ENCODE measurements around the gene PTCH2. TPM values are rescaled to one million over a fixed set of nuclear protein-coding genes. Genes with fewer than 3 reads are reported as not detected.

Gene PTCH2
- total and polyA plus RNA-seq, 7 donors, result 0.36 to 2.8 (median 0.68) TPM; not detected in 2

GRCh38 chr1:44822981-44823451, 20.0 kb downstream of the PTCH2 start:
- no peak overlapping the region for H3K4me3 ChIP-seq
- H3K27ac ChIP-seq, result no peak overlapping the region
- TF ChIP-seq POLR2A (IDR thresholded peaks at IDR 0.05), result no peak
- no peak for TF ChIP-seq POLR2AphosphoS5 (IDR thresholded peaks at IDR 0.05)
- TF ChIP-seq EP300 (IDR thresholded peaks at IDR 0.05), result no peak
- TF ChIP-seq CTCF (IDR thresholded peaks at IDR 0.05), result no peak
- H3K4me1 ChIP-seq, result peaks cover 0 to 25% (median 19%) of the 10 kb centered on the region in 4 donors
- peaks cover 0 to 3% (median 0%) of the 10 kb centered on the region in 4 donors for H3K36me3 ChIP-seq
- no peaks in the 10 kb centered on the region for H3K27me3 ChIP-seq
- intact Hi-C loops (cut with DNase I), result loop anchor here (5.0 kb wide), 1 partner anchor 36 kb away; the partner anchor contains the start of gene BEST4
- DNase-seq, result peak; percentile 67
- WGBS, 2 donors, result 74 to 83% methylated on average over 15 of the region's 15 CpGs
- H3K9me3 ChIP-seq, result no peaks in the 10 kb centered on the region

DNA sequence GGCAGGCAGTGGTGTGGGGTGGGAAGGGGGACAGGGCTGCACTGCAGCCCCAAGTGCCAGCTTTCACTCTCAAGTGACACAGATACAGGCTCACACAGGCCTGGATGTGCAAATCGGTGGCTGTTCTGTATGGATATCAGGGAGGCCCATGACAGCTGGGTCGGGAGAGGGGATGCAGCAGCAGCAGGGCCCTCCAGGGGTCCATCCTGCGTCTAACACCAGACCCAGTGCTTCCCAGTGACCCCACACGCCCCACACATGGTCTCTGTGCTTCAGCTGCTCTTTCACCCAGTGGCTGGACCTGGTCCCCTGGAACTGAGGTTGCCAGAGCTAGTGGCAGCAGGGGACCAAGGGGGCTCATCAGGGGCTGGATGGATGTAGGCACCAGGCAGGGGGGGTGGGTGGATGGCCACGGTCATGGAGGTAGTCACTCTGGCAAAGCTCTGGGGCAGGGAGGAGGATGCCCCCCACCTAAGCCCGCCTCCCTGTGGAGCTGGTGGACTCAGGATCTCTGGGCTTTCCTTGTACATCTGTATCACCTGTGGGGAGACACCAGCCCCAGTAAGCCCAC, 20.8 kb downstream of the PTCH2 start:
- no peak for DNase-seq
- no peak overlapping the region for H3K4me3 ChIP-seq
- H3K4me1 ChIP-seq, result peaks cover 0 to 25% (median 19%) of the 10 kb centered on the region in 4 donors
- no peak overlapping the region for H3K27ac ChIP-seq
- peaks cover 0 to 3% (median 0%) of the 10 kb centered on the region in 4 donors for H3K36me3 ChIP-seq
- H3K9me3 ChIP-seq, result no peaks in the 10 kb centered on the region
- H3K27me3 ChIP-seq, result no peaks in the 10 kb centered on the region
- intact Hi-C loops (cut with DNase I), result loop anchor here (5.0 kb wide), 1 partner anchor 35 kb away; the partner anchor contains the start of gene BEST4
- WGBS, 2 donors, result 88 to 93% methylated on average over 6 of the region's 6 CpGs
- TF ChIP-seq POLR2A (IDR thresholded peaks at IDR 0.05), result no peak
- TF ChIP-seq EP300 (IDR thresholded peaks at IDR 0.05), result no peak
- no peak for TF ChIP-seq CTCF (IDR thresholded peaks at IDR 0.05)
- no peak for TF ChIP-seq POLR2AphosphoS5 (IDR thresholded peaks at IDR 0.05)

DNA sequence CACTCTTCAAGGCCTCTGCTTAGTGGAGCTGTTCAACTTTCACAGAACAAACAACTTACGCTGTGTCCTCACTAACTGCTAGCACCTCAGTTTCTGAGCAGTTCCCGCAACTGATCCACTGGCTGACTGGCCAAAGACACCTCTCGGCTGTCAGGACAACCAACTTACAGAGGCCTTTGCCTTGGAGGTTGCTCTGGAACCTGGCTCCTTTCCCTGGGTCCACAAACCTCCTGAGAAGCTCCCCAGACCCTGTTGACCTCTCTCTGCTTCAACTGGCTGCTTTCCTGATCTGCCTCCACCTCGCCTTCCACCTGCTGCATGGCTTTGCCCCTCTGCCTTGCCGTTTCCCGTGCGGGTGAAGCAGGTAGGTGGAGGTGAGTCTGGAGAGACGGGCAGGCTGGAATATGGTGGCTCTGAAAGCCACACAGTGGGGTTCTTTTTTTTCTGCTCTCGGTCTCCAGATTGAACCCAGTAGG, 21.8 kb downstream of the PTCH2 start:
- TF ChIP-seq POLR2AphosphoS5 (IDR thresholded peaks at IDR 0.05) (no peak), POLR2A (IDR thresholded peaks at IDR 0.05) (no peak), CTCF (IDR thresholded peaks at IDR 0.05) (no peak), EP300 (IDR thresholded peaks at IDR 0.05) (no peak)
- WGBS, 2 donors, result 85 to 92% methylated on average over 9 of the region's 9 CpGs
- Histone ChIP-seq H3K27ac (peak overlapping the region; percentile 87 to 91 (median 90)), H3K36me3 (no peaks in the 10 kb centered on the region), H3K4me1 (peaks cover 0 to 25% (median 19%) of the 10 kb centered on the region in 4 donors), H3K4me3 (no peak overlapping the region), H3K27me3 (no peaks in the 10 kb centered on the region), H3K9me3 (no peaks in the 10 kb centered on the region)
- intact Hi-C loops (cut with DNase I), result loop anchor here (5.0 kb wide), 1 partner anchor 34 kb away; the partner anchor contains the start of gene BEST4
- no peak for DNase-seq

DNA sequence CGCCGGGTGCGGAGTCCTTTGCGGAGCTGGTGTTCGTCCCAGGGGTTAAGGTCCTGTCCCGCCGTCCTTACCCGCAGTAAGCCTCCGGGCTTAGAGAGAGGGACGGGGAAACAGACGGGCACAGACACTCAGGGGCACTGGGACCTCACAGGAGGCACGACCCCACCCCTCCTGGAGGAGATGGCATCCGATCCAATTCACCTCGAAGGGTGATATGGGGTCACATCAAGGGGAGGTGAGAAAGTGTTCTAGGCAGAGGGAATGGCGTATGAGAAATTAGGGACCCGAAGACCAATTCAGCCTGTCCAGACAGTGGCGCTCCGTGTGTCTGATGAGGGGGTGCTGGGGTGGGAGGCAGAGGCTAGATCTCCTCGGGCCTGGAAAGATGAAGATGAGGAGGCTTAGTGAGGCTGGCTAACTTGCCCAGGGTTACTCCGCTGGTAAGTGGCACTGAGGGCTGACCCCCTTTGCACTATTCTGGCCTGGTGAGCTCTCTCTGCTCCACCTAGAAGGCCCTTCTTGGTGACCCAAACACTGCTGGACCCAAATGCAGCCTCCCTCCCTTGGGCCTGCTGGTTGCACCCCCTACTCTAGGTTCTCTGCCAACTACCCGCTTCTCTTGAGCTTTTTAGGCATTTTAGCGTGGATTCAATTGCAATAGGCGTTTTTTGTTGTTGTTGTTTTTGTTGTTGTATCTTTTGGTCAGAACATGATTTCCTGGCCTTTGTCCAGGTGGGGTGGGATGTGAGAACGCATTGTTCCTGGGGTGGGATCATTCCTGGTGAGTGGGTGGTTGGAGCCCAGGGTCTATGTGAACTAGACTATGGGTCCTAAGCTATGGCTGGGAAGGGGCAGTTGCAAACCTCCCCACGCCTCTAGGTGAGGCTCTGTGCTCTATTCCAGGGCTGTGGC, 22.5 kb downstream of the PTCH2 start:
- Histone ChIP-seq H3K9me3 (no peaks in the 10 kb centered on the region), H3K36me3 (no peaks in the 10 kb centered on the region), H3K4me3 (peak overlapping the region; percentile 51 to 65 (median 59)), H3K27ac (peak overlapping the region; percentile 87 to 91 (median 90)), H3K4me1 (peaks cover 0 to 25% (median 19%) of the 10 kb centered on the region in 4 donors), H3K27me3 (no peaks in the 10 kb centered on the region)
- intact Hi-C loops (cut with DNase I), result loop anchor here (5.0 kb wide), 1 partner anchor 33 kb away; the partner anchor contains the start of gene BEST4
- DNase-seq, result peak; percentile 66
- TF ChIP-seq POLR2AphosphoS5 (IDR thresholded peaks at IDR 0.05) (no peak), POLR2A (IDR thresholded peaks at IDR 0.05) (no peak)
- 21 to 26% methylated on average over 25 of the region's 25 CpGs for WGBS, 2 donors
